Activated CD4-positive, CD25-positive, alpha-beta regulatory T cell (primary cell): ENCODE measurements around the gene HBG1.
"Not testable (repeated sequence)": the region's sequence is repeated elsewhere in the genome, so short reads cannot be mapped to it uniquely, and the experiment has no call there.

Experiments
- DNase-seq, 4 experiments: peaks; one replicate each; lab custom pipeline; 2025; lab: John Stamatoyannopoulos, UW

HBG1 gene

DNA sequence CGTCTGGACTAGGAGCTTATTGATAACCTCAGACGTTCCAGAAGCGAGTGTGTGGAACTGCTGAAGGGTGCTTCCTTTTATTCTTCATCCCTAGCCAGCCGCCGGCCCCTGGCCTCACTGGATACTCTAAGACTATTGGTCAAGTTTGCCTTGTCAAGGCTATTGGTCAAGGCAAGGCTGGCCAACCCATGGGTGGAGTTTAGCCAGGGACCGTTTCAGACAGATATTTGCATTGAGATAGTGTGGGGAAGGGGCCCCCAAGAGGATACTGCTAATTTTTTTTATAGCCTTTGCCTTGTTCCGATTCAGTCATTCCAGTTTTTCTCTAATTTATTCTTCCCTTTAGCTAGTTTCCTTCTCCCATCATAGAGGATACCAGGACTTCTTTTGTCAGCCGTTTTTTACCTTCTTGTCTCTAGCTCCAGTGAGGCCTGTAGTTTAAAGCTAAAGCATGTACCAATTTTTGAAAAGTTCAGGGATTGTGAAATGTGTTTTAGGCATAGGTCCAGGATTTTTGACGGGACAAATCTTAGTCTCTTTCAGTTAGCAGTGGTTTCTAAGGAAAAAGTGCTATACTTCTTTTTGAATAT lies at the start of gene HBG1:
TSS of gene HBG1 (minus strand) at position 51 of the 590 bp plus-strand sequence. CDS start 53 bp downstream, outside the sequence.
- not testable (repeated sequence) for DNase-seq

GRCh38 chr11:5298451-5298850 lies 48.8 kb upstream of the HBG1 start:
- DNase-seq, result no peak

DNA sequence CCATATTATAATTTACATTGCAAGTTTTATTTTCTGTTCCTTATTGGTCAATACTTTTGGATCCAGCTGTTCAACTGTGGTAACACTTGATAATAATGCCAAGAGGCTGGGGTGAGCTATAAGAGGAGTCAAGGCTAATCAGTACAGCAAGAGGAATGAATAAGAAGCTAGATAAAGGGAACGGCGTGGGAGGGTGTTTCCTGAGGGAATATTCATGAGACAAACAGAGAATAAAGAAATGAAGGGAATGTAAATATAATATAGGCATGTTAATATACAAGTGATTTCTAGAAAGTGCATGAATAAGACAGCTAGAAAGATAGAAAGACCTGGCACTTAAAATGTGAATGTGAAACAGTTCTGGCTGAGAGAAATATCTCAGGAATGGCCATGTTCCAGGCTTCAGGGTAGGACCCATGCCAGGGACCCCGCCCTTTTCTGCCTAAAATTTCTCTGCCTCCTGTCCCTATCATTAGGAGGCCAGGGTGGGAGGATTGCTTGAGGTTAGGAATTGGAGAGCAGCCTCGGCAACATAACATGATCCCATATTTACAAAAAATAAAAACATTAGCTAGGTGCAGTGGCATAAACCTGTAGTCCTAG lies 48.2 kb upstream of the HBG1 start:
- DNase-seq, result no peak

- not testable (repeated sequence) for DNase-seq
Measured at GRCh38 chr11:5294342-5294995, 44.8 kb upstream of the HBG1 start.

- no peak for DNase-seq
Measured at GRCh38 chr11:5293028-5293427, 43.4 kb upstream of the HBG1 start.

- DNase-seq, result no peak
Measured at GRCh38 chr11:5291207-5291838, 41.7 kb upstream of the HBG1 start.

DNA sequence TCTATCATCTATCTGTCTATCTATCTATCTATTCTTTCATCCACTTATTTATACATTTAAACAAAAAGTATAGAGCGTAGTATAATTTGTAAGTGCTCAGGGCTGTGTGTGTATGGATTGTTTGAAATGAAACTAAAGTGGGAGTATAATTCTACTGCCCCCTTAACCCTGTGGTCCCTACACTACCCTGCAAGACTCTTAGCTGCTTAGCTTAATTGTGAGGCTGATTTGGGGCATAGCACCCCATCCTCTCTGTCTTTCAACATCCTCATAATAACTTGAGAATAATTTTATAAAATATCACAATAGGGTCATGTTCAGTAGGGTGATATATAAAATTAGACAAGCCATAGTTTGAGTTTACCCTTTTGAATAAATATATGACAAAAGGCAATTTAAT lies 40.4 kb upstream of the HBG1 start:
- no peak for DNase-seq

- no peak for DNase-seq
Measured at GRCh38 chr11:5289696-5290095, 40.0 kb upstream of the HBG1 start.

DNA sequence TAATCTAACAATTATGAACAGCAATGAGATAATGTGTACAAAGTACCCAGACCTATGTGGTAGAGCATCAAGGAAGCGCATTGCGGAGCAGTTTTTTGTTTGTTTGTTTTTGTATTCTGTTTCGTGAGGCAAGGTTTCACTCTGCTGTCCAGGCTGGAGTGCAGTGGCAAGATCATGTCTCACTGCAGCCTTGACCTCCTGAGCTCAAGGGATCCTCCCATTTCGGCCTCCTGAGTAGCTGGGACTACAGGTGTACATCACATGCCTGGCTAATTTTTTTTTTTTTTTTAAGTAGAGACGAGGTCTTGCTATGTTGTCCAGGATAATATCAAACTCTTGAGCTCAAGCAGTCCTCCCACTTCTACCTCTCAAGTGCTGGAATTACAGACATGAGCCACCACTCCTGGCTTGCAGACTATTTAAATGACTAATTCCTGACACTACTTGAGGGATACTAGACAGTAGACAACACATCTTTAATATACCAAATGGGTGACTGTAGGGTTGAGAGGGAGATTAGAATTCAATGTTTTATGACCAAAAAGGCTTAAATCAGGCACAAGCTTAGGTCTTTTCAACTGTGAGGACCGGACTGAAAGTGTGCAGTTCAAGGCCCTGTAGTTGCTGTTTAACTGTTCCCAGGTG lies 39.4 kb upstream of the HBG1 start:
- no peak for DNase-seq

- DNase-seq, result no peak
Measured at GRCh38 chr11:5288108-5288905, 38.6 kb upstream of the HBG1 start.

DNA sequence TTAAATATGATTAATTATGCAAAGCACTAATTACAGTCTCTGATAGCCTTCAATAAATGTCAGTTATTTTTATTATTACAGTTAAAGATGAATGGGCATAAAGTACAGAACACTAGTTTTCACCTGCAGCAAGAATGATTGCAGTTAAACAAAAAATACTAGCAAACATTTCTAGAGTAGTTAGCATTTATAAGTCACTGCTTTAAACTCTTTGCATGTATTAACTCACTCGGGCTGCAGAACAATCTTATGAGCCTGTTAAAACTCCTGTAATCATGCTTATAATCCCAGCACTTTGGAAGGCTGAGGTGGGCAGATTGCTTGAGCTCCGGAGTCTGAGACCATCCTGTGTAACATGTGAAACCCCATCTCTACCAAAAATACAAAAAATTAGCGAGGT lies 37.2 kb upstream of the HBG1 start:
- DNase-seq, result no peak

DNA sequence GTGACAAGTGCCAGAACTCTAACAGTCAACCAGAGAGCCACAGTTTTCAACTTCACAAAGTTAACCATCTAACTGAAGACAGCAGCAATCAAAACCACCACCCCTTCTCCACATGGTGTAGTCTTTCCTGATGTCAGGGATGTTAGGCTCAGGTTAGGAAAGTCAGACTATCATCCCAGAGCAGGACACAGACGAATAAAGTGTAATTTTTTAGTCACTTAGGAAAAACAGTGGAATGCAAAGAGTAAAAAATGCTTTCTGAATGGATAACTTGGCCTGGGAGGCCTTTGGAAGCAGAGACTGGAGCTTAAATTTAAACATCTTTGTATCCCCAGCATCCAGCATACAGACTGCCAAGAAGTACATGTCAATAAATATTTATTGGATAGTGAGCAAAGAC lies 36.7 kb upstream of the HBG1 start:
- no peak for DNase-seq

DNA sequence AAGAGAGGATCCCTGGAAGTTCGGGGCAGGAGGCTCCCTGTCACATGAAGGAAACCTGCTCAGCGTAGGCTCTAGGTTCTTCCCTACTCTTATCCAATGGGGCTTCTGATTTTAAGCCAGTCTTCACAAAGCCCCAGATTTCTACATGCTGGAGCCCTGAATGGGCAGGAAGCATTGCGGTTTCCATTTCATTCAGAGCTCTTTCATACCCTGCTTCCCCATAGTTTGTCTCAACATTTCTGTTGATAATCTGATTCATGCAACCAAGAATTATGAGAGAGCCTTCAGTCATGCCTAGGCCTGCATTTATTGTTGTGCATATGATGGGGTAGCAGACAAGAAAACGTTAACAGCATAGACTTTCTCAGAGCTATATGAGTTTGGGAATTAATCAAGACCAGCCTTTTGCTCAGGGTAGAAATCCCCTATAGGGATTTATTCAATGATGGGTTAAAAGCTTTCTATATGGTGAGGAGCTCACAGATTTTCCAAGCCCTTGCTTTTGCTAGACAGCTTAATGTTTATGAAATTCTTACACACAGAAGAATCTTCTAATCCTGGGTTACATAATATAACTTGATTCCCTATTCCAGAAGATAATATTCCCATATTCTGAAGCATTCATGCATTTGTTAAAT lies 36.2 kb upstream of the HBG1 start:
- DNase-seq, result no peak

GRCh38 chr11:5284637-5285036 lies 35.0 kb upstream of the HBG1 start:
- no peak for DNase-seq

- no peak for DNase-seq
Measured at GRCh38 chr11:5283882-5284281, 34.2 kb upstream of the HBG1 start.

DNA sequence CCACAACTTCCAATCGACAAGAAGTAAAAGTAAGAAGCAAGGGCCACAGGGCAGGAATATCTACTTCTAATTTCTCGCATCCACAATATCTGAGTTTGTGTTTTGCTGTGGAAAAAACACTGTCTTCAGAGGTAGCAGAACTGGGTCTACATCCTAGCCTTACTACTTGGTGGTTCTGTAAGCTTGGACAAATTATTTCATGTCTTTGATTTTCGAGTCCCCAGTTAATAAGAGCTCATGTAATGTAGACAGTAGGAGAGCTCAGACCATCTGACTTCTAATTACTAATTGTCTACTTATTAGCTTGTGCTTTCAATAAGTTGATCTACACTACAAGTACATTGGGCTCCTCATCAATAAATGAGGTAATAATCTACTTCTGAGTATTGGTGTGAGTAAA lies 33.4 kb upstream of the HBG1 start:
- DNase-seq, result no peak

- no peak for DNase-seq
Measured at GRCh38 chr11:5282628-5283027, 33.0 kb upstream of the HBG1 start.

- DNase-seq, result no peak
Measured at GRCh38 chr11:5281596-5281995, 31.9 kb upstream of the HBG1 start.

DNA sequence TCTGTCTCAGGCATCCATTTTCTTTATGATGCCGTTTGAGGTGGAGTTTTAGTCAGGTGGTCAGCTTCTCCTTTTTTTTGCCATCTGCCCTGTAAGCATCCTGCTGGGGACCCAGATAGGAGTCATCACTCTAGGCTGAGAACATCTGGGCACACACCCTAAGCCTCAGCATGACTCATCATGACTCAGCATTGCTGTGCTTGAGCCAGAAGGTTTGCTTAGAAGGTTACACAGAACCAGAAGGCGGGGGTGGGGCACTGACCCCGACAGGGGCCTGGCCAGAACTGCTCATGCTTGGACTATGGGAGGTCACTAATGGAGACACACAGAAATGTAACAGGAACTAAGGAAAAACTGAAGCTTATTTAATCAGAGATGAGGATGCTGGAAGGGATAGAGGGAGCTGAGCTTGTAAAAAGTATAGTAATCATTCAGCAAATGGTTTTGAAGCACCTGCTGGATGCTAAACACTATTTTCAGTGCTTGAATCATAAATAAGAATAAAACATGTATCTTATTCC lies 31.0 kb upstream of the HBG1 start:
- no peak for DNase-seq

- no peak for DNase-seq
Measured at GRCh38 chr11:5279471-5280090, 29.9 kb upstream of the HBG1 start.
